NCI-H446 treated with DMSO at 0.1 percent for 48 hours (cell line): ENCODE data around the gene CAMK2A.

Experiments
- DNase-seq: peaks from one replicate; lab custom pipeline; 2025; lab: John Stamatoyannopoulos, UW

CAMK2A gene

DNA sequence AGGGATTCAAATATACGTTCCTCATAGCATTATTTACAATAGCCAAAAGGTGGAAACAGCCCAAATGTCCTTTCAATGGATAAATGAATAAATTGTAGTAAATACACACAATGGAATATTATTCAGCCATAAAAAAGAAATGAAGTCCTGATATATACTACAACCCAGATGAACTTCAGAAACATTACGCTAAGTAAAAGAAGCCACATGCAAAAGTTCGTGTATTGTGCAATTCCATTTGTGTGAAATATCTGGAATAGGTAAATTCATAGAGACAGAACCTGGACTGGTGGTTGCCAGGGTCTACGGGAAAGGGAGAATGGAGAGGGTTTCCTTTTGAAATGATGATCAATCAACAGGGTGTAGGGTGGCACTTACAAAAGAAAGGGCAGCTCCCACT, 25.7 kb upstream of the CAMK2A start:
- no peak for DNase-seq

DNA sequence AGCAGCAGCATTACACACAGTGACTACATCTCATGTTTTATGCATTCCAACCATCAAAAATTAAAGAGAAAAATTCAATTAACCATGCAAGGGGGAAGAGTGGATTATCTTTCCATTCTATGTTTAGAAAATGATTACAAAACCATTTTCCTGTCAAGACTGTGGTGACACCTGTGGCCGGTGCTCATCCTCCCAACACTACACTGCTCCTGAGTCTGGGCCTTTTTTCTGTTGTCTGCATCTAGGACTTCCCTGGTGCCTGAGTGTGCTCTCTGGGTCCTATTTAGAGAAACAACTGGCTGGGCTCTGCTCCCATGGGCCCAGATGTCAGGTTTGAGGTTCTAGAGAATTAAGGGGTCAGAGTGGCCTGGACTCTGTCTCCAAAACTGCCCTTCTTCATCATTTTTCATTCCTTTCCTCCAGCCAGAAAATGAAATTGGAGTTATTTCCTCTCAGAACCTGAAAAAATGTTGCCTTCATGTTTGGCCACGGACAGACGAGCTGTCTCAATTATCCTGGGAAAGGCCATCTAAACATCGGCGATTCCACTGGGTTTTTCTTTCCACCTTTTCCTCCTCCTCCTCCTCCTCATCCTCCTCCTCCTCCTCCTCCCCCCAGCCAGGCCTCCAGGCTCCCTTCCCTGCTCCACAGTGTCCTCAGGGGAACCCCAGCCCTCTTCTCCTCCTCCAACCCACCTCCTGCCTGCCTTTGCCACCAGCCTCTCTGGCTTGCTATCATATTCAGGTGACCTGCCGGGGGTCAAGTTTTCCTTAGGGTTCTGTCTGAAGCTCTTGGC, 24.5 kb upstream of the CAMK2A start:
- DNase-seq: no peak

DNA sequence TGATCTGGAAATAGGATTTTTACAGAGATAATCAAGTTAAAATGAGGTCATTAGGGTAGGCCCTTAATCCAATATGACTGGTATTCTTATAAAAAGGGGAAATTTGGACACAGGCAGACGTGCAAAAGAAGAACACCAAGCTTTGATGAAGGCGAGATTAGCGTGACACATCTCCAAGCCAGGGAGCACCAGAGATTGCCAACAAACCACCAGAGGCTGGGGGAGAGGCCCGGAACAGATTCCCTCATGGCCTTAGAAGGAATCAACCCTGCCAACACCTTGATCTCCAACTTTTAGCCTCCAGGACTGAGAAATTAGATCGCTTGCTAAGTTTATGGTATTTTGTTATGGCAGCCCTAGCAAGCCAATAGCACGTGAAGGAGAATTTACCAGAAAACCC, 23.9 kb upstream of the CAMK2A start:
- DNase-seq: no peak

DNA sequence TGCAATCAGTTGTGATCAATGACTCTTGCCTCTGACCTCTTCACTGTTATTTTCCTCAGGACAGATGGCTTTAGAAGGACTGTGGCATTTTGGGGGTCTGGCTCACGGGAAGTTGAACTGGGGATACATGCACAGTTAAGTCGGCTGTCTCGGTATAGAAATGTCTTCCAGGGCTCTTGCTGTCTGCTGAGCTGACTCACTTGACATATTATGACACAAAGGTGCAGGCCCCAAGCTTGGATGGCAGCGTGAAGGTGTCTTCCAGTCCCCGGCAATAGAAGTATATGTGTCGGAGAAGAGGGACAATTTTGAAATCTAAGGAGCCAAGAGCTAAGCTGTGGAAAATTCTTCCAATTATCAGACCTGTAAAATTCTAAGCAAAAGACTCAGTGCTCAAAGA, 22.9 kb upstream of the CAMK2A start:
- DNase-seq: no peak

DNA sequence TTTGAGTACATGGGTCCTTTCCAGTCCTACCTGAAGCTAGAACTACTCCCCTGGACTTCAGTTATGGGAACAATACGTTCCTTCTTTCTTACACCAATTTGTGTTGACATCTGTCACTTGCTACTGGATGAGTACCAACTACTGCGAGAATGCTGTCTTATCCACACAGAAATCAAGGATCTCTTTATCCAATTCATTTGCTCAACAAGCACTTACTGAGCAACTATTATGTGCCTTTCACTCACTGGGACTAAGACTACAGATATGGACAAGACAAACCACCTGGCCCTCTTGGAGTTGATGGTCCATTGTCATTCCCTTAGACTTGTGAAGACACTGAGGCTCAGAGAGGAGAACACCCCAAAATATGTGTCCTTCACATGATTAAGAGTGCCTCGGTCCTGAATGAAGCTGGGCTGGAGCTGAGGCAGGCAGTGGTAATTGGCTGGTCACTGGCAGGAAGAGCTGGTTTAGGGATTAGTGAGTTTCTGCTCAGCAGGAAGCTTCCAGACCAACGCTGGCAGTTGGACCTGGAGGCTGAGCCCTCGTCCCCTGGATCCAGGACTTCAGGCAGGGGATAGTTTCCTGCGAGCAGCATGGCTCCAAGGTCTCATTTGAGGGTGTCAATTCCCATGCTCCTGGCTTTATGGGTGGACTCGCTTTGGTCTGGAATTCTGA, 21.6 kb upstream of the CAMK2A start:
- DNase-seq: no peak

DNA sequence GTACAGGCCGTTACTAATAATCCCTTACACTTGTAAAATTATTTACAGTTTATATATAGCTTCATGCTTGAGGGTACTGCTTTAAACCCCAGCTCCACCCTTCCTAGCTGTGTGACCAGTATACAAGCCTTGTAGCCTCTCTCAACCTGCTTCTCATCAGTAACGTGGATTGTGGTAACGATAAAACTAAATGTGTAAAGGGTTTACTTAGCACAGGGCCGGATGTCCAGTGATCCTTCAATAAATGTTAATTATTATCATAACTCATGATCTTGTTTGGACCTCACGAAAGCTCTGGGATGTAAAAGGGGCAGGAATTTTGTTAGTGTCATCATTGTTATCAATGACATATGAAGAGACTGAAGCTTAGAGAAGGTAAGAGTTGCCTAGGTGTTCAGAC, 20.7 kb upstream of the CAMK2A start:
- DNase-seq: no peak

DNA sequence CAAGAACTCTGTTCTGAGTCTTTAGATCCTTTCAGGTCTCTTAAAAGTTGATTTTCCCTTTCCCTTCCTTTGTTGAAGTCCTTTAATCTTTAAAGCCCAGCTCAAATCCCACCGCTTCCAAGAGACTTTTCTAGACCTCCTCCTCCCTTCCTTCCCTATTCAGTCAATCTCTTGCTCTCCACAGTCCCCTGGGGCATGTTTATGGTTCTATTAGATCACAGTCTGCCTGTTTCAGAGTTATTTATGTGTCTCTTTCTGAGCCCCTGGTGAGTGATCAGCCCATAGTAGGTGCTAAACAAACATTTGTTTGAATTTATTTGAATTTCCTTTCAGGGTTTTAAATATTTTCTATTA, 20.3 kb upstream of the CAMK2A start:
- no peak for DNase-seq

DNA sequence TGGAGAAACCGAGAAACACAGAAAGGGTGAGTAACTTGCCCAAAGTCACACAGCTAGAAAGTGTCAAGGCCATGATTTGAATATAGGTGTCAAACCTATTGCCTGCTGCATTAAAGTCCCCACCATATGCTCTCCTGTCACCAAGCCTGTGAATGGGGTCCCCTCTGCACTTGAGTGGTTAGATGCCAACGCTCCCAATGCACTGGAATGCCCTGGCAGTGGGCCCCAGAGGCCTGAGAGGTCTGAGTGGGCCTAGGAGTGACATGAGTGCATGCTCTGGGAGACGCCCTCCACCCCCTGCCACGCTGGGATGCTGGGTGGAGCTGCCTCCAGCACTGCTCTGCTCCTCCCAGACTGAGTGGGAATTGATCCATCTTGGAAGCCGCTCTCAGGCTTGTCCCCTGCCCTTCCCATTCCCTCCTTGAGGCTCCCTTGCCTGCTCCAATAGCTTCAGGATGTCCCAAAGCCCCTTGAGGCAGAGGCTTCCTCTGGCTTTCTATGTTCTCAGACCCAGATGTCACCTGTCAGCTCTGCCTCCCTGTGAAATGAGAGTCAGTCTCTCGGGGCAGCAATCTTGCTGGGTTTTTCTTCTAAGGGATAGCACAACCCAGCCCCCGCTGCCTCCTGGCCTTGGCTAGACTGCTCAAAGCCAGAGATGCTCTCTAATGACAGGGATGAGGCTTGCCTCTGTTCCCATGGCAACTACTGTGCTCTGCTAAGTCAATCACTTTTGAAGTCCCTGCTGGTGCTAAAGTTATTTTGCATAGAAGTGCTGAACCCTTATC, 19.7 kb upstream of the CAMK2A start:
- peak; percentile 7 for DNase-seq

DNA sequence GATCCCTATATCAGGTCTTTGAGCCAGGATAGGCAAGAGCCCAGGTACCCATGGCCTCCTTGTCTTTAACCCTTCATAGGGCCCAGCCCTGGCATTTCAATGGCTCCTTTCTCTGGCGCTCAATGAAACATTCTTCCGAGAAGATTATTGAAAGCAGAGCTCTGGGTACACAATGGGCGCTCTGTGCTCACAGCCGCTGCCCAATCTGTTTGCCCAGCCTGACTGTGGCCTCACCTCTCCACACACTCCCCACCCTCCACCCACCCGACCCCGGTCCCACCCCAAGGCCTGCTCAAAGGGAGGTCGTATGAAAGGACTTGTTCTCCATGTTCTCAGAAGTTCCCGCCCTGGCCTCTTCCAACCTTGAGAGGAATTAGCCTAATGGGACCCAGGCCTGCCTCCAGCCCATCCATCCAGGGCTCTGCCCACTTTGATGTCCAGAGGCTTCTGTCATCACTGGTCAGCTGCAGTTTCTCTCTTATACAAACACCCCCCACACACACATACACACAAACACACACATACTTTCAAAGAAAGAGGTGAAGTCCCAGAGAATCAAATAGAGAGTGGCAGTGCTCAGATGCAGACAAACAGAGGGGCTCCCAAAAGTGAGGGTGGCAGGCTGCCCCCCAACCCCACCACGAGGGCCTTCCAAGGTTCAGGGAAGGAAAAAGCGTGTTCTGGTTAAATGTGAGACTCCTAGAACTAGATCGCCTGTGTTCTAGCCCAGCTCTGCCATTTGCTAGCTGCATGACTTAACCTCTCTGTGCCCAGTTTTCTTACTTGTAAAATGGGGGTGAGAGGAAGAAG, 18.2 kb upstream of the CAMK2A start:
- DNase-seq: no peak

DNA sequence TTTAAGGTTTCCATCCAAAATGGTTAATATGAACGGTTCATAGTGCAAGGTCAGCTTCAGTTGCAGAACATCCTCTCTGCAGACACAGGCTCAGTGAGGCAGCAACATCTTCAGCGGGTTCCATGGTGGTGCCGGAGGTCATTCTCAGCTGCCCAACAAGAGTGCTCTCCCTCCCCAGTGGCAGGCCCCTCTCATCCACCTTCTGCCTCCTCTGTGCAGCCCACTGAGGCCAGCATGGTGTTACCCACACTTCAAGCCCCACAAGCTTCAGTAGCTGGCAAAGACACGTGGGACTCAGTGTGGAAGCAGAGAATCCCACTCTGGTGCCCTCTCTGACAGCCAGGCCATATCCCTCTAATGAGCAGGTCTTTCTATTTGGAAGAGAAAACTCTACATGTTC, 17.2 kb upstream of the CAMK2A start:
- DNase-seq: no peak

DNA sequence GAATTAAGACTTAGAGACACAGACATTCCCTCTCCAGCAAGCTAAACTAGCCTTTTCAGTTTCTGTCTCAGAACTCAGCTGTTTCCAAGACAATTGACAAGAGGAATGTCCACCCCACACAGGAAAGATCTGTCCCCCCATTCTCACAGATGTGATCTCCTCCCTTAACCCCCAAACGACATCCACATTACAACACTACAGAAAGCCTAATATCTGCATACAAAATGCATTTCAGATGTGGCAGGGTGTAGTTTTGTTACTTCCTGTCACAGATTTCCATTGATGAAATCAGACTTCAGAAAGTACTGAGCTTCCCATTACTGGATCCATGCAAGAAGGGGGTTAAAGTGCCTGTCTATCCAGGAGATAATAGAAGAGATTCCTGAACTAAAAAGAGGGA, 16.0 kb upstream of the CAMK2A start:
- no peak for DNase-seq

DNA sequence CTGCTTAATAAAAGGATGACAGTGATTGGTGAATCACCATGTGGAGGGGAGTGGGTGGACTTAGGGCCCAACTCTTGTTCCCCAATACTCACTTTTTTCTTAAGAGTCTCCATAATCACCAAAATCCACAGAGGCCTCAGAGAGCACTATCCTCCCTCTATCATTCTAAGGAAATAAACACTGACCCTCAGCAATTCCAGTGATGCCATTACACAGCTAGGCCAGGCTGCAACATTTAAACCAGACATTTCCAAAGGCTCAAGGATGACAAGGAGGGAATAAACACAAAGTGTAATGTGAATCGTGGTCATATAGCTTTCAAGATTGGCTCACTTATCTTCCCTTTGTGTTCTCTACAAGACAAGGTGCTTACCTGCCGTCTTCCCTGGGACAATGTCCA, 15.5 kb upstream of the CAMK2A start:
- no peak for DNase-seq

DNA sequence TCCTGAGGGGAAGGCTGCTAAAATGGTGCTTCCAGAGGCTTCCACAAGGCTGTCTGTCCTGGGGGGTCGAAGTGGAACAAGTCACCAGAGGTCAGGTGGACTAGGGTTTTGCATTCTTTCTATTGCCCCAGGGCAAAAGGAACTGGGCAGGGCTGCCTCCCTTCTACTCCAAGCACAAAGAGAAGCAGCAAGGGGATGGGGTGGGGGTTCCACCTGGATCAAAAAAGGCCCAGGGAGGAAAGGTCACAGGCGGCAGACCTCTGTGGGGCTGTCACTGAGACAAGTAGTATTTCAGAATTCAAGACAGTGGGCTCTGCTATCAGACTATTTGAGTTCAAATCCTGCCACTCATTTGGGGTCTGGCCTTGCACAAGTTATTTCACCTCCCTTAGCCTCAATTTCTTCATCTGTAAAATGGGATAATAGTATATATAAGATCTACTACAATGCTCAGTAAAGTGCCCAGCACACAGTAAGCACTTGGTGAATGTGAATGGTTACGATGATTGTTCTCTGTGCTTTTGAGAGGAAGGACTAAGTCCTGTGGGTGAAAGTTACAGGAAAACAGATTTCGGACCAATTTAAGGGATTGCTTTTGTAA, 15.0 kb upstream of the CAMK2A start:
- DNase-seq: no peak

DNA sequence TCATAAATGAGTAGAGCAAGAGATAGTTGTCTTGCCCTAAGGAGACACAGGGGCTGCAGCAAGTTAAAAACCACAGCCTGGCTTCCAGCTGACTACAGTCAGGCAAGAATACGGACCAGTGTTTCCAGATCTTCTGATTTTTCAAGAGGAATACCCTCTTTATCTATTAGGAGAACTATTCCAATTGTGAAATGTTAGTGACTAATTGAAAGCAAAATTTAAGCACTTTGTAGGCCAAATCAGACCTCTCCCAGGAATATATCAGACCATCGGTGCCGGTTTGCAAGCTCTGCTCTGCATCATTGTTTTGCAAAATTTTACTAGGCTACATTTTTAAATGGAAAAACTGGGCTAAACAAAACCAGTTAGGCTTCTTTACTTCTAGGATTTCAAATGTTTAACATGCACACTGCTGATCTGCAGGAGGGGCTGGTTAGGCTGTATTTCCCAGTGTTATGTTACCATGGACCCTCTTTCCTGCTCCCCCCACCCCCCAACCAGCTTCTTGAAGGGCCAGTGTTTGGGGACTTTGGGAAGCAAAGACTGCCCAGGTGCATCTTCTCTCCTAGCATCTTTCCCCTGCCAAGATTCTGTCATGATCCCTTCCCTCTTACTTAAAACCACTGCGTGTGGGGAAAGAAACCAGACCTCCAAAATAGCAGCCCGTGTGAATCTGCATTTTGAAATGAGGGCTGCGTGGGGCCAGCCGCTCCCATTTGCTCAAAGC, 14.2 kb upstream of the CAMK2A start:
- DNase-seq: no peak

DNA sequence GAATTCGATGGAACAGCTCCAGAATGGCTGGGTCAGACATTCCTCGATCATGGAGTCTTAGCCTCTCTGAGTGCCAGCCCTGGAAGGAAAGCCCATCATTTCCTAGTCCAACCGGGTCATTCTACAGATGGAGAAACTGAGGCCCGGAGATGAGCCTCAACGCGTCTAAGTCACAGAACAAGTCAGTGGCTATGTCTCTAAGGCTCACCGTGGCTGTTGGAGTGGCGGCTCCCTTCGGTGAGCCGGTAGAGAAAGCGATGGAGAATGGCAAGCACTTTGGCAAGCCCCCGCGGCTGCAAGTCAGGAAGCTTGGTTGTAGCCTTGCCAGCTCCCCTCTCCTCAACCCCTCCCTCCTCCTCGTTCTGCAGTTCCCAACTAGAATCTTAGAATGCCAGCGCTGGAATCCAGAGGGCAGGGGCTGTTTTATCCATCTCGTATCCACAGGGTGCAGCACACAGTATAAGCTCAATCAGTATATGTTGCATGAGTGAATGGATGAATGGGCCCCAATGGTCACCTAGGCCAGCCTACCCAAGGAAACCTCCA, 13.6 kb upstream of the CAMK2A start:
- DNase-seq: no peak

DNA sequence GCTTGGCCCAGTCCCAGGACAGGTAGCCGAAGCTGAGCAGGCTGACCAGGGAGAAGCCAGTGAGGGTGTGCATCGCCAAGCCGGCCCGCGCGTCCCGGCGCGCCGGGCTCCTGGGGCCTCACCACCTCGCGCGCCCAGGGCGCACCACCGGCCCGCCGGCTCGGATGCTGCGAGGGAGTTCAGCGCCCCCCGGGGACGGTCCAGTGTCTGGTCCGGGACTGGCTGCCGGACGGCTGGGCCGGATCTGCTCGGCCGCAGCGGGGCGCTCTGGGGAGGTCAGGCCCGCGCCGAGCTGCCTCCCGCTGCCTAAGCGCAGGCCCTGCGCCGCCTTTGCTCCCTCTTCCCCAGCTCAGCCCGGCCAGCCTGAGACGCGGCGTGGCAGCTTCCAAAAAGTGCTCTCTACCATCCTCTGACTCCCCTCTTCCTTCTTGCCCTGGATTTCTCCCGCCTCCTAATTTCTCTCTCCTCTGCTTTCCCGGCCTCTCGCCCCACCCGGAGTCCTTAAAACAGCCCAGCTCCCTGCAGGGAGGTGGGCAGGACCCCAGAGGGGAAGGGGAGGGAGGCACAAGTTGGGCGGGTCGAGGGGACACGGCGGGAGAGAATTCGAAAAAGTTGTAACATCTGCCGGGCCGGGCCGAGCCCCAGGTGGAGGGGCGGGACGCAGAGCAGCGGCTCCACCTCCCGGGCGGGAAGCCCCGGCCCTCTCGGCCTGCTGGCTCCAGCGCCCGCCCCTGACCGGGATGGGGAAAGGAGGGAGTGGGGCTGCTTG, 12.9 kb upstream of the CAMK2A start, which contains the start of gene ARSI:
TSS of gene ARSI (minus strand) at position 605 of the 769 bp plus-strand sequence. CDS start at position 73, 532 bp downstream.
- DNase-seq: no peak

DNA sequence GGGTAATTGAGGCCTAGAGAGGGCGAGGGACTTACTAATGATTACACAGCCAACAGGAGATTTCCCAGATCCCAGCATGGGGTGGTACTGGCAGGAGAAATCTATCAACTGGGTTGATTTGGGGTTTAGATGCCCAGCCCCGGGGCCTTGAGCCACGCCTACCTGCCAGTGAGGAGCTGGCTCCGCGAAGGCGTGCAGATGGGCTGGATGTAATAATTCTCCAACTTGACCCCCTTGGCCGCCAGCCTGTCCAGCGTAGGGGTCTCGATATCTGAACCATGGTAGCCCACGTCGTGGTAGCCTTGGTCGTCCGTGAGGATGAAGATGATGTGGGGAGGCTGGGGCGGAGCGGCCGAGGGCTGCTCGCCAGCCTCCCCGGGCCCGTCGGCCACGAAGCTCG, 12.3 kb upstream of the CAMK2A start:
- no peak for DNase-seq

DNA sequence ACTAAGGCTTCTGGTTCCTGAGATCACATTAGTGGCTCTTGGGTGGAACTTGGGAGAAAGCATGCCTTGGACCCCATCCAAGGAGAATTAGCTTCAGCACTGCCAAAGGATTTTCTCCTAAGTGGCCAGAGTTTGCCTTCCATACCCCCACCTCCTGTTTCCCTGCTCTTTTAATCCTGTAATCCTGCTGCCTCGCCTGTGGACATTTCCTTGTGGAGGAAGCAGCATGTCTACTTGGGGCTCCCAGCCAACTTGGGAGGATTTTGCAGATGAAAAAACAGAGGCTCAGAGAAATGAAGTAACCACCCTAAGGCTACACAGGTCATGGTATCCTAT, 11.6 kb upstream of the CAMK2A start:
- no peak for DNase-seq

DNA sequence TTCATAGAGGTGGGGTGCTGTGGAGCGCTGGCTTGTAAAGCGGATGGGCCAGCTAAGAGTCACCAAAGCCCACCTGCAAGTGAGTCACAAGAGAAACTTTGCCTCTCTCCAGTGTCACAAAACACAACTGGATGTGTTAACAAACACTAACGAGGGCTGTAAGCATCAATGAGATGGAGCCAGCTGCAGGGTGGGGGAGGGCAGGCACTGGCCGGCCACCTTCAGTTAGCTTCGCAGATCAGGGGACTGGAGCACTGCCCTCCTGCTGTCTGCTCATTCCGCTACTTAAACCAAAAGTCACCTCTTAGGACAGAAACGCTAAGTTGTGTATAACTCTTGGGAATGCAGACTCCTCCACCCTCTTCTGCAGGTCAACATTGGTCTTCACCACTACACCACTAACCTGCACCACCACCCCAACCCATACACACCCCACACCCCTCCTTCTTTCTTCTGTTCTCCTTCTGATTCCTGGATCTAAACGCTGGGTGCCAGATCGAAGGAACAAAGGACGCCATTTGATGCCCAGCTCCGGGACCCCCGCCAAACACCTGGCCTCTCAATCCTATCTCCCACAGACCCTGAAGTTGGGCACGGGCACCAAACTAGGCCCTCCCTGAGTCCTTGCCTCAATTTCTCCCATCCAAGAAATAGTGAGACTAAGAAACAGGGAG, 11.1 kb upstream of the CAMK2A start:
- DNase-seq: no peak
